Bronchial epithelial cell (primary cell): ENCODE data around the gene EPS8L3. TPM values are rescaled to one million over a fixed set of nuclear protein-coding genes. Genes with fewer than 3 reads are reported as not detected.

Experiments
- DNase-seq: peaks from one replicate; pipeline ENCODE4 v3.0.0-alpha.2; 2010; ENCODE audit warnings: low read depth
- FAIRE-seq: peaks from 2 replicates; lab custom pipeline; 2011; peaks lifted over from hg19 to GRCh38; lab: Jason Lieb, UNC
- H3K27me3 ChIP-seq: 2 replicates; pipeline ENCODE4 v1.5.1; 2011; ENCODE audit warnings: low read length; ENCODE audit not compliant: control insufficient read depth, insufficient read depth
- H3K36me3 ChIP-seq: 2 replicates; pipeline ENCODE4 v1.5.1; 2011; ENCODE audit warnings: low read length; ENCODE audit not compliant: control insufficient read depth, insufficient read depth
- H3K4me3 ChIP-seq: 2 replicates; pipeline ENCODE4 v1.5.1; 2011; ENCODE audit warnings: mild to moderate bottlenecking, low read depth, low read length, control low read depth
- total RNA-seq: library from RNA; depleted of rRNA; stranded (reverse); fragments of >200 nt; gene quantifications from 2 replicates; pipeline ENCODE4 v1.2.1, GENCODE V29; 2014
- TF ChIP-seq, protein P1 (sequence below): IDR thresholded peaks from 2 replicates; pipeline ENCODE4 v1.5.1; 2011; ENCODE audit warnings: mild to moderate bottlenecking, moderate library complexity, low read length, control low read depth, inconsistent platforms; ENCODE audit not compliant: insufficient read depth, severe bottlenecking

Gene EPS8L3
- total RNA-seq, 1 donor from 2014 or later, result not detected

DNA sequence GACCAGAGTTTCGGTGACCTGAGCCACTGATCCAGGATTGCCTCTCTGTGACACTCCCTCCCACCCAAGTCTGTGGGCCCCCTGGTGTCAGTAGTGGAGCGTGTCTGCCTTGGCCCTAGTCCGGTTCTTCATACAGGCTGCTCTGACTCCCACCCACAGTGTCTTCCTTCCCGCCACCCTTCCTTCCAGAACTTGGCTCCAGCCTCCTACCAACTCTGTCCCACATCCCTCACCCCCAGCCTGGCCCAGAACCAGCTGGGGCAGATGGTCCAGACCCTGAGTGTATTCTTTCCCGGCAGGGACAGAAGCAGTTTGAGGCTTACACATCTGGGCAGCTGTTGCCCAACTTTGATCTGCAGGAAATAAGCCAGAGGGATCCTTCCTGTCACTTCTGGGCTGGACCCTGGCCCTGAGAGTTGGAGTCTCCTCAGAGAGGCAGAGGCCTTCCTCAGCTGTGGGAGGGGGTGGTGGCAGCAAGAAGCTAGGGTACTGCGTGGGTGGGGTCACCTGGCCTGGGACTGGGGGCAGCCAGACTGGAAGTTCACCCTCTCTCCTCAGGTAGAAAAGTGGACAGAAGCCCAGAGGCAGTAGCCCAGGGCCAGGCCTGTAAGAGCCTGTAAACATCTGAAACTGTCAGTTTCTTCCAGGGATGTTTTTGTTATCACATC lies 43.1 kb upstream of the EPS8L3 start:
- TF ChIP-seq, protein P1, sequence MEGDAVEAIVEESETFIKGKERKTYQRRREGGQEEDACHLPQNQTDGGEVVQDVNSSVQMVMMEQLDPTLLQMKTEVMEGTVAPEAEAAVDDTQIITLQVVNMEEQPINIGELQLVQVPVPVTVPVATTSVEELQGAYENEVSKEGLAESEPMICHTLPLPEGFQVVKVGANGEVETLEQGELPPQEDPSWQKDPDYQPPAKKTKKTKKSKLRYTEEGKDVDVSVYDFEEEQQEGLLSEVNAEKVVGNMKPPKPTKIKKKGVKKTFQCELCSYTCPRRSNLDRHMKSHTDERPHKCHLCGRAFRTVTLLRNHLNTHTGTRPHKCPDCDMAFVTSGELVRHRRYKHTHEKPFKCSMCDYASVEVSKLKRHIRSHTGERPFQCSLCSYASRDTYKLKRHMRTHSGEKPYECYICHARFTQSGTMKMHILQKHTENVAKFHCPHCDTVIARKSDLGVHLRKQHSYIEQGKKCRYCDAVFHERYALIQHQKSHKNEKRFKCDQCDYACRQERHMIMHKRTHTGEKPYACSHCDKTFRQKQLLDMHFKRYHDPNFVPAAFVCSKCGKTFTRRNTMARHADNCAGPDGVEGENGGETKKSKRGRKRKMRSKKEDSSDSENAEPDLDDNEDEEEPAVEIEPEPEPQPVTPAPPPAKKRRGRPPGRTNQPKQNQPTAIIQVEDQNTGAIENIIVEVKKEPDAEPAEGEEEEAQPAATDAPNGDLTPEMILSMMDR, result no peak
- no peaks in the 10 kb centered on the region for H3K36me3 ChIP-seq
- DNase-seq (no peak), FAIRE-seq (no peak)
- no peaks in the 10 kb centered on the region for H3K27me3 ChIP-seq
- no peak overlapping the region for H3K4me3 ChIP-seq

DNA sequence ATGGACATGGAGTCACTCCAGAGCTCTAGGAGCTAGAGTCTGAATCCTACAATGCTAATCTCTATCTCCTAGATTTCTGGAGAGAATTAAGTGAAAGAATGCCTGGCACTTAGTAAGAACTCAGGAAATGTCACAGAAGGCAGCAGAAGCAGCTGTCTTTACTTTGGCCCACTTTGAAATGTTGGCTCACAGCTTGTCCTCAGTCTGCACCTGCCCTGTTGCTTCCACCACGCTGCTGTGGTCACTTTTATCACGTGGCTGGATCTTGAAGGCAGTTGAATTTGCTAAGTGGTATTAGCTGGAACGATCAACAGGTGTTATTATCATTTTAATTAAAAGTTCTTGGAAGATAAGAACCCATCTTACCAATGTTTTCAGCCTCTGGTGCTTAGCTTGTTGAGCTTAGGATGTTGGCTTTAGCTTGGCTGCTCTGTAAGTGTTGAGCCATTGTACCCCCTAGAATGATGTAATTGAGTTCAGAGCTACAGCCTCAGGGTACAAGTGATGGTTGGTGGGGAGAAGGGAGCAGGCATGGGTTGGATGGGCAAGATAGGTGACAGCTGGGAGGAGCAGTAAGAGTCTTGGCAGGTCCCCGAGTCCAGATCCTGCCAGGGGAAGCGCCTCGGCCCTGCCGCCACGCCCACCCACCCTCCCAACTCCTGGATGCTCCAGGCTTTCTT lies 41.9 kb upstream of the EPS8L3 start:
- TF ChIP-seq, protein P1, result no peak
- Histone ChIP-seq H3K4me3 (no peak overlapping the region), H3K27me3 (no peaks in the 10 kb centered on the region), H3K36me3 (no peaks in the 10 kb centered on the region)
- DNase-seq (no peak), FAIRE-seq (no peak)

DNA sequence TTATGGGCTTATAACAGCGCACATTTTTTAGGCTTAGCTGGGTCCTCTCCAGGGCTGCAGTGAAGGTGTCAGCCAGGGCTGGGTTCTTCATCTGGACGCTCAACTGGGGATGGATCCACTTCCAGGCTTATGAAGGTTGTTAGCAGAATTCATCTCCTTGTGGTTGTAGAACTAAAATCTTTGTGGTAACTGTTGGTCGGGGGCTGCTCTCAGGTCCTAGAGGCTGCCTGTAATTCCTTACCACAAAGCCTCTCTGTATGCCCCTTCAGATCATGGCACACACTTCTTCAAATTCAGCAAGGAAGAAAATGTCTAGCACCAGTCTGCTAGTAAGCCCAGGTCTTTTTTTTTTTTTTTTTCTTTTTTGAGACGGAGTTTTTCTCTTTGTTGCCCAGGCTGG lies 40.9 kb upstream of the EPS8L3 start:
- Histone ChIP-seq H3K4me3 (no peak overlapping the region), H3K36me3 (no peaks in the 10 kb centered on the region), H3K27me3 (no peaks in the 10 kb centered on the region)
- no peak for FAIRE-seq
- DNase-seq, result no peak
- TF ChIP-seq, protein P1, result no peak

- Histone ChIP-seq H3K36me3 (no peaks in the 10 kb centered on the region), H3K27me3 (no peaks in the 10 kb centered on the region), H3K4me3 (no peak overlapping the region)
- FAIRE-seq, result no peak
- no peak for DNase-seq
- TF ChIP-seq, protein P1, result no peak
Observed at GRCh38 chr1:109803901-109804331, 40.2 kb upstream of the EPS8L3 start.

GRCh38 chr1:109802901-109803561 lies 39.3 kb upstream of the EPS8L3 start:
- DNase-seq (no peak), FAIRE-seq (no peak)
- no peaks in the 10 kb centered on the region for H3K27me3 ChIP-seq
- H3K36me3 ChIP-seq, result no peaks in the 10 kb centered on the region
- no peak overlapping the region for H3K4me3 ChIP-seq
- TF ChIP-seq, protein P1, result no peak
